Stimulated activated CD8-positive, alpha-beta memory T cell treated with anti-CD3 and anti-CD28 coated beads, Interleukin-15, amount 100 ng/mL, for 48 hours (primary cell): ENCODE results near the gene HTR2C.
"Not testable (repeated sequence)": the region's sequence is repeated elsewhere in the genome, so short reads cannot be mapped to it uniquely, and the experiment has no call there.

ENCODE experiments used
- DNase-seq, 2 donors: peaks; one replicate each; pipeline ENCODE4 v3.0.0-alpha.2; 2020; ENCODE audit warnings: low read depth in 2 of 2

Gene HTR2C

GRCh38 chrX:114712466-114712865 lies 128.6 kb downstream of the HTR2C start:
- no peak for DNase-seq

DNA sequence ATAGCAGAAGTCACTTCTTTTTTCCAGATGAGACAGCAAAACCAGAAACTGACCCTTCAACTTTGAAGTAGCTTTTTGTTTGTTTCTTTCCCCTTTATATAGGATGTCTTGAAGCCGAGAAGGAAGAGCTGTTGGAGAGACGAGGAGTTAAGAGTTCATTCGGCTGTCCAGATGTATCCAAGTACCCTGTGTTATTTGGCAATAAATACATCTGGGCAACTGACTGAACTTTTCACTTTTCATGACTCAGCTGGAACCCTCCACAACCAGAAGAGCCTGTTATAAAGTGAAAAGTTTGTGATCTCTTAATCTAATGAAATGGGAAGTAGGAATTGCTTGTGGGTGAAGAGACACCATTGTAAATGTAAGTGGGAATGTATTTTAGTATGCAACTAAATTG lies 131.2 kb downstream of the HTR2C start:
- no peak for DNase-seq

GRCh38 chrX:114717921-114718320 lies 134.0 kb downstream of the HTR2C start:
- DNase-seq = no peak

DNA sequence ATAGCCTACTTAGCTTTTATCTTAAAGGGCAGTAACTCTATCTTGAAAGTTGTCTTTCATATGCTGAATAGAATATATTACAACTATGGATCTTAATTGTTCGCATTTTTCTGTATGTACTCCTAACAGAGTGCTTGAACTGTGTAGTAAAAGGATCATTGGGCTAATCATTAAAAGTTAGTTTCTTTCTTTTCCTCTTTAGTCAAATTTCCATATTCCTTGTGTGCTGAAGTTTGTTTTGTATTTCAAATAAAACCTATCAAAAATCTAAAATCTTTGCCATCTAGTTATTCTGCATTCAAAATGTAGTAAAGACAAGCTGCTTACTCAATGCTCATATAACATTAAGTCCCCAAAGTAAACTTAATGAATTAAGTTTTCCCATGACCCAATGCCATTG lies 182.7 kb downstream of the HTR2C start:
- DNase-seq = no peak

DNA sequence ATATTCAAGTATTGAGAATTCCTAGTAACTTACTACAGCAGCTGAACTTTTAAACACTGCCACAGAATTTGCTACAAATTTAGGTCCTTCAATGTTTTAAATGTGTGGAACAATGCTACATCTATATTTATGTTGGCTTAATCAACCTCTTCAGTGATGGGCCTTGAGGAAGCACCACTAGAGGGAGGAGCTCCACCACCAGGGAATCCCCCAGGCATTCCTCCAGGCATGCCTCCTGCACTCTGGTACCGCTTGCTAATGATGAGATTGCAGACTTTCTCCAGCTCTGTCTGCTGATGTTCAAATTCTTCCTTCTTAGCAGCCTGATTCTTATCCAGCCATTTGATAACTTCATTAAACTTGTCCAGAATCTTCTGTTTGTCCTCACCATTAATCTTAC lies 190.8 kb downstream of the HTR2C start:
- DNase-seq = no peak

DNA sequence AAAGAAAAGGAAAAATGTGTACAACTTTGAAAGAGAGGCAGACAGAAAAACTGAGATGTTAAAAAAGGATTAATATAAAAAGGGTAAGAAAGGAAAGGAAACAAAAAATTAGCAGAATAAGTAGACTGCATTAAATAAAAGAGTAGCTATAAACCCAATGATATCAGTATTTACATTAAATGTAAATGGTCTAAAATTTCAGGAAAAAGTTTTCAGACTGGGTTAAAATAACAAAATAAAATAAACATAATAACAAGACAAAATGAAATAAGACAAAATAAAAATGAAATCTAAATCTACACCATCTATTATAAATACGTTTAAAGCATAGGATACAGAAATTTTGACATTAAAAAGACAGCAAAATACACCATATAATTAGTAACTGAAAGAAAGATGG lies 199.0 kb downstream of the HTR2C start:
- DNase-seq = no peak

DNA sequence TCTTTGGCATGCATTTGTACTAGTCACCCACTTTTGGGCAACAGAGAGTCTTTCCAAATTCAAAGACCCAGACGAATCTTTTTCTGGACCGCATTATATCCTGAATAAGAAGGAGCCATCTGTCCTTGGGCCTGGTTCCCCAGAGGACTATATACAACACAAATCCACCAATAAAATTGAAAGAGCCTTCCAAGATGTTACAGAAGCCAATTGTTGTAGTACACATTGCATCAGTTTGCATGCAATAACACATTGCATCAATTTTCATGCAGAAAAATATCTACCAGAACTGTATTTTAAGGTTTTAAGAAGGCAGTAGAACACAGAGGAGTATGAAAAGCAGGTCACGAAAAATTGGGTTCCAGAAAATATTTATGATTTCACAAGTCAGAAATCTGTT lies 203.2 kb downstream of the HTR2C start:
- no peak for DNase-seq

DNA sequence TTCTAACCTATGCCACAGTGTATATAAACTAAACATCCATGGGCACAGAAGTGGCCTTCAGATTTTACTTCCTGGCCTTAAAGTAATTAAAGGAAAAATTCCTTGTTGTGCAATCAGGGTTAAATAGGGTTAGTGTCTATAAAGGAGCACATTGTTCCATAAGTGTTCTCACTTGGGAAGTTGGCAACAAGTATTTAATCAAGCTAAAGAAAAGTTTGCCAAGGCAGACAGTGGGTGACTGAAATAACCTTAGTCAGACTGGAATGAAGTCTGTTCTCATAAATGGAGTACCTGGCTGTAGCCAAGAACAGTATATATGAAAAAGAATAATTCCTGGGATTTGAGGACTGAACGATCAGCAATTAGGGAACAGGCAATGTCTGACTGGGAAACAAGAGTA lies 213.6 kb downstream of the HTR2C start:
- DNase-seq = no peak

- DNase-seq = no peak
These were observed 215.0 kb downstream of the HTR2C start for GRCh38 chrX:114798907-114799306.

DNA sequence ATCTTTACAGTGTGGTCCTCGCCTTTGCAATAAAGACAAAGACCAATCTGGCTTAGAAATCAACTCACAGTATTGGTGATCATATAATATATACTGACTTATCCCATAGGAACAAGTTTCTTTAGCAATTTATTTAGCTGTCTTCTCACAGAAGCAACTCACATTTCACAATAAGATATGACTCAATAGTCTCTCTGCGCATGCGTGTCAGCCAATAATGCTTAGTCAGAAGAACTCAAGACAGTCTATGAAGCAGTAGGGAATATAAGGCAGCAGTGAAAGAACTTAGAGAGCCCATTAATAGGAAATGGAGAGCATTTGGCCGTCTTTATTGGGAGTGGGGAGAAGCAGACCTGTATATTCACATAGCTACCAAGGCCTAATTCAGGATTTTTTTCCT lies 216.8 kb downstream of the HTR2C start:
- DNase-seq = no peak

GRCh38 chrX:114819509-114819908 lies 235.6 kb downstream of the HTR2C start:
- no peak for DNase-seq

DNA sequence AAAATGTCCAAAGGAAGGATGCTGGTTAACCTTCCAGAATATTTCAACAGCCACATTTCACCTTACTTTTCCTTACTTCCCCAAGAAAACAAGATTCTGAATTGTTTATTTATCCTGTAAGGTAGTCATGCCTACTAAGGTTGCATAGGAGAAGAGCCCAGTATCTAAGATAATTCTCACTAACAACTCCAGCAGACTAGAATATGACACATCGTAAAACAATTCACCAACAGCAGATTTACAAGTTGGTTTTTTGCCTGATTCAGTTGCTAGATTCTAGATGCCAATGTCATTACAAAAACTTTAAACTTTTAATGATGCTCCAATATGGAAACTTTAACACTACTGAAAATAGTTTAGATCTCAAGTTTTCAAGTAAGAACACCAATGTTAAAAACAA lies 257.2 kb downstream of the HTR2C start:
- no peak for DNase-seq

DNA sequence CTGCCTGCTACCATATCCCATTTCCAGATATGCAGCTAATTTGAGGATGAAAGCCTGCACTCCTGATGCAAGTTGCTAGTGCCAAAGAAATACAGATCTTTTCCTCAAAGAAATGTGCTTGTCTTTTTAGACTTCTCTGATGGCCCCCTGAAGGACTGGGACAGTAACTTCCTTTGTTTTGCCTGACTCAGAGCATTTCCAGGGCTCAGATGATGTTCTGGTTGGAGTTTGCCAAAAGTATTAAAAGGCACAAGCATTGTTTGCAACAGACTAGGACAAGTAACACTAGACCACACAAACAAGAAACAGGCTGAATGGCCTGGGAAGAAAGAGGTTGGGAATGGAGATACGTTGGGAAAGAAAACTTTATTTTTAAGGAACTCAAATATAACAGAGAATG lies 258.3 kb downstream of the HTR2C start:
- no peak for DNase-seq

DNA sequence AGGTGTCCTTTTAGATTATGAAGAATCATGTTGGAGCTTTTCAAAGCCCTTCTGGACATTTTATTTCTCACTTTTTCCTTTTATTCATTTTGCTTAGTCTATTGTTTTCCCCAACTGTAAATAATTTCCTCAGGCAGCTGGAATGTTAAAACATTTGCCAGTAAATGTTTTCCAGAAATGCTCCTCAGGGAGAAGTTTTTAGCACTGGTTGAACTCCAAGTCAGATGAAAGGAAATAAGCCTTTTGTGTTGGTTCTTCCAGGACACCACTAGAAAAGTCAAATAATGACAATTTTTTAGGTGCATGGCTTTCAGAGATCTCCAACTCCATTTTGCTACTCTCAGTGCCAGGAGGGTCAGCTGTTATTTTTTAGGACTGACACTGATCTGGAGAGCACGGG lies 305.6 kb downstream of the HTR2C start:
- no peak for DNase-seq

- no peak for DNase-seq
These were observed 319.7 kb downstream of the HTR2C start for GRCh38 chrX:114903618-114904017.

GRCh38 chrX:114905251-114905650 lies 321.4 kb downstream of the HTR2C start:
- DNase-seq = no peak

GRCh38 chrX:114906984-114907510 lies 323.2 kb downstream of the HTR2C start:
- DNase-seq = no peak

DNA sequence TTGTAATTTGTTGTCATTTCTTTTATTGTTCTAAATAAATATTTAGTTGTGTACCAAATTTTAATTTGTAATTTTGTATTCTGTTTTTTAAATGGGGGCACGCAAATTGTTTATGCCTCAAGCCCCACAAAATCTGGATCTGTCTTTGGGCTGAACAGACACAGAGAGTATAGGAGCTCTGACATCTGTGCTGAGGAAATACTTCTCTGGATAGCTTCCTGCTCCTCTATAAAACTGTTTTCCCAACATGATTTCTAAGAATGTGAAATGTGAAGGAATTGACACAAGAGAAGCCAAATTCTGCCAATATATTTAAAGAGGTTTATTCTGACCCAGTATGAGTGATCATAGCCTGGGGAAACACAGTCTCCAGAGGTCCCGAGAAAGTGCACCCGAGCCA lies 340.5 kb downstream of the HTR2C start:
- DNase-seq = no peak

- no peak for DNase-seq
These were observed 341.0 kb downstream of the HTR2C start for GRCh38 chrX:114924856-114925255.

DNA sequence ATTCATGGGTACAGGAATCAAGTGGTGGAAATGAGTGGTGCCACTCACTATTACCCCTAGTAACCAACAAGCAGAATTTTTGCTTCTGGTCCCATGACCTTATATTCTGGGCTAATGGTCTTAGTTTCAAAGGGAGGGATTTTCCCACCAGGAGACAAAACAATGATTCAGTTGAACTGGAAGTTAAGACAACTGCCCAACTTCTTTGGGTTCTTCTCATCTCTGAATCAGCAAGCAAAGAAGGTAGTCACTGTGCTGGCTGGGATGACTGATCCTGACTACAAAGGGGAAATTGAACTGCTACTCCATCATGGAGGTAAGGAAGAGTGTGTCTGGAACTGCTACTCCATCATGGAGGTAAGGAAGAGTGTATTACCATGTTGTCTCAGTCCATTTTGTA lies 346.3 kb downstream of the HTR2C start:
- no peak for DNase-seq

DNA sequence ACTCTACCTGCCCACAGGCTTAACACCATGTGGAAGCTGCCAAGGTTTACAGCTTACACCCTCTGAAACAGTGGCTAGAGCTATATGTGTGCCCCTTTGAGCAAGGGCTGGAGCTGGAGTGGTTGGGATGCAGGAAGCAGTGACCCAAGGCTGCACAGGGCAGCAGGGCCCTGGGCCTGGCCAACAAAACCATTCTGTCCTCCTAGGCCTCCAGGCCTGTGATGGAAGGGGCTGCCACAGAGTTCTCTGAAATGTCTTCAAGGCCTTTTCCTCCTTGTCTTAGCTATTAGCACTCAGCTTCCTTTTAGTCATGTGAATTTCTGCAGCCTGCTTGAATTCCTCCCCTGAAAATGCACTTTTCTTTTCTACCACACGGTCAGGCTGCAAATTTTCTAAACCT lies 348.7 kb downstream of the HTR2C start:
- DNase-seq = no peak

- DNase-seq = not testable (repeated sequence)
These were observed 349.4 kb downstream of the HTR2C start for GRCh38 chrX:114933291-114933690.

GRCh38 chrX:114937090-114937489 lies 353.2 kb downstream of the HTR2C start:
- not testable (repeated sequence) for DNase-seq

DNA sequence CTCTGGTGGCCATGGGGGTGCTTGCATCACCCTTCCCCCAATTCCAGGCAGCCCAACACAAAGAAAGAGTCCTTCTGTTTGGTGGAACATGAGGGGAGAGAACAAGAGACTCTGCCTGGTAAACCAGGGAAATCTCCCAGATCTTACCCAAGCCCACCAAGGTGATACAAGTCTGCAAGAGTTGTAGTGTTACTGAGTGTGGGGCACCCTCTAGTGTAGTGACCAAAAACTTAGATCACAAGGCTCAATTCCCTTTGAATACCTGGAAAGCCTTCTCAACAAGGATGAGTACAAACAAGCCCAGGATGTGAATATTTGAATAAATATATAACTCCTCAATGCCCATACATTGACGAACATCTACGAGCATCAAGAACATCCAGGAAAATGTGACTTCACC lies 368.8 kb downstream of the HTR2C start:
- DNase-seq = no peak
